Gastrocnemius medialis (tissue), 4 donors: ENCODE measurements around the gene ZNF292. TPM values are rescaled to one million over a fixed set of nuclear protein-coding genes. Genes with fewer than 3 reads are reported as not detected.

ENCODE experiments used
- ATAC-seq, 2 donors: fragments of 150-250 bp; one replicate each; pipeline ENCODE4 v1.9.1; 2016
- DNase-seq, 2 donors: peaks; one replicate each; pipeline ENCODE4 v3.0.0-alpha.2; 2019
- H3K27ac ChIP-seq, 4 donors: fragments of 200-600 bp; sonication (generic); 1 replicate in 1 of 4; 2 replicates in 3 of 4; pipeline ENCODE4 v1.5.1; 2016 to 2018; ENCODE audit warnings: mild to moderate bottlenecking in 2 of 4, moderate library complexity in 1 of 4
- H3K27me3 ChIP-seq, 3 donors: fragments of 200-600 bp; sonication (generic) in 2 of 3; 1 replicate in 1 of 3; 2 replicates in 2 of 3; pipeline versions ENCODE4 v1.5.1 to v1.6.0; 2016 to 2019; ENCODE audit warnings: mild to moderate bottlenecking in 1 of 3, moderate library complexity in 1 of 3
- H3K36me3 ChIP-seq, 2 donors: fragments of 200-600 bp; sonication (generic) in 1 of 2; one replicate each; pipeline ENCODE4 v1.5.1; 2017 to 2018
- H3K4me1 ChIP-seq, 2 donors: fragments of 200-600 bp; sonication (generic) in 1 of 2; one replicate each; pipeline ENCODE4 v1.5.1; 2016 to 2017; ENCODE audit warnings: mild to moderate bottlenecking in 2 of 2
- H3K4me3 ChIP-seq, 4 donors: fragments of 200-600 bp; sonication (generic) in 3 of 4; 1 replicate in 1 of 4; 2 replicates in 3 of 4; pipeline ENCODE4 v1.5.1; 2016 to 2019; ENCODE audit warnings: mild to moderate bottlenecking in 2 of 4
- H3K9me3 ChIP-seq, 3 donors: fragments of 200-600 bp; sonication (generic) in 2 of 3; 1 replicate in 1 of 3; 2 replicates in 2 of 3; pipeline ENCODE4 v1.5.1; 2016 to 2019
- CTCF ChIP-seq, 5 experiments: fragments of 450-650 bp in 3 of 5; fragments of 200-600 bp in 2 of 5; sonication (generic) in 2 of 5; IDR thresholded peaks in 4 of 5; conservative IDR thresholded peaks in 1 of 5; 1 replicate in 4 of 5; 2 replicates in 1 of 5; pipeline ENCODE4 v1.5.1; 2016 to 2019; ENCODE audit warnings: antibody characterized with exemption in 5 of 5, mild to moderate bottlenecking in 3 of 5, moderate library complexity in 3 of 5
- POLR2A ChIP-seq, 2 donors: fragments of 450-650 bp; IDR thresholded peaks; one replicate each; pipeline ENCODE4 v1.6.1; 2017; ENCODE audit warnings: antibody characterized with exemption in 2 of 2, mild to moderate bottlenecking in 2 of 2, moderate library complexity in 2 of 2
- in situ Hi-C, 4 donors: fragments of 200-750 bp; cut with MboI; loops; one replicate each; pipeline versions ENCODE4 v1.15.0 to v1.8.0; 2017; ENCODE audit warnings: low sequenced_read_pairs in 4 of 4
- intact Hi-C: fragments of 100-400 bp; cut with DNase I; formaldehyde crosslinking; loops from one replicate; pipeline ENCODE4 v1.15.1; 2023; ENCODE audit warnings: low total_unique reads
- total RNA-seq, 4 donors: library from RNA; depleted of rRNA; stranded (reverse); fragments of >200 nt; gene quantifications; one replicate each; pipeline versions ENCODE4 v1.1.0 to v1.2.3, GENCODE V29; 2016

Gene ZNF292
- total RNA-seq, 4 donors from 2014 or later: 10.7 to 21.7 (median 11.5) TPM

- ATAC-seq: no peak
- Histone ChIP-seq H3K4me3 (no peak overlapping the region), H3K9me3 (no peaks in the 10 kb centered on the region), H3K27me3 (no peaks in the 10 kb centered on the region), H3K36me3 (no peaks in the 10 kb centered on the region), H3K27ac (no peak overlapping the region), H3K4me1 (peaks cover 21 to 24% of the 10 kb centered on the region in 2 donors)
- in situ Hi-C loops (no loop called here), intact Hi-C loops (loop anchor here (5.0 to 10.0 kb wide), 5 partner anchors 87 to 1814 kb away; partner anchors contain the start of genes CFAP206, RNGTT, SLC35A1 and SMIM8)
- no peak for DNase-seq
- no peak for TF ChIP-seq POLR2A (IDR thresholded peaks at IDR 0.05)
- TF ChIP-seq CTCF (IDR thresholded peaks at IDR 0.05 in 4 of 5, conservative IDR thresholded peaks at IDR 0.05 in 1 of 5): no peak
These were observed 5.0 kb upstream of the ZNF292 start for GRCh38 chr6:87150406-87150805.

- DNase-seq: no peak
- Histone ChIP-seq H3K4me3 (peak overlapping the region; percentile 65 to 82 (median 74)), H3K27ac (peak overlapping the region; percentile 96 to 98 (median 96)), H3K9me3 (no peaks in the 10 kb centered on the region), H3K4me1 (peaks cover 24 to 25% of the 10 kb centered on the region in 2 donors), H3K36me3 (no peaks in the 10 kb centered on the region), H3K27me3 (no peaks in the 10 kb centered on the region)
- in situ Hi-C loops: no loop called here
- no peak for ATAC-seq
- intact Hi-C loops: loop anchor here (5.0 to 10.0 kb wide), 5 partner anchors 86 to 1813 kb away; partner anchors contain the start of genes CFAP206, RNGTT, SLC35A1 and SMIM8
- TF ChIP-seq CTCF (IDR thresholded peaks at IDR 0.05 in 4 of 5, conservative IDR thresholded peaks at IDR 0.05 in 1 of 5) (no peak), POLR2A (IDR thresholded peaks at IDR 0.05) (no peak)
These were observed 3.9 kb upstream of the ZNF292 start for GRCh38 chr6:87151471-87151780.

GRCh38 chr6:87151781-87152525, 3.4 kb upstream of the ZNF292 start:
- no peaks in the 10 kb centered on the region for H3K27me3 ChIP-seq
- ATAC-seq (peak; percentile 34 to 37), DNase-seq (peak; percentile 47 to 53)
- peak overlapping the region; percentile 96 to 98 (median 96) for H3K27ac ChIP-seq
- intact Hi-C loops: loop anchor here (1.0 to 10.0 kb wide), 6 partner anchors 48 to 1813 kb away; partner anchors contain the start of genes CFAP206, RNGTT, SLC35A1 and SMIM8
- H3K4me3 ChIP-seq: peak overlapping the region; percentile 65 to 82 (median 74)
- TF ChIP-seq POLR2A (IDR thresholded peaks at IDR 0.05) (no peak), CTCF (IDR thresholded peaks at IDR 0.05 in 4 of 5, conservative IDR thresholded peaks at IDR 0.05 in 1 of 5) (no peak)
- no peaks in the 10 kb centered on the region for H3K9me3 ChIP-seq
- peaks cover 29 to 31% of the 10 kb centered on the region in 2 donors for H3K4me1 ChIP-seq
- in situ Hi-C loops: no loop called here
- H3K36me3 ChIP-seq: no peaks in the 10 kb centered on the region

GRCh38 chr6:87152526-87152955, 2.8 kb upstream of the ZNF292 start:
- no peak for TF ChIP-seq POLR2A (IDR thresholded peaks at IDR 0.05)
- peak overlapping the region; percentile 65 to 82 (median 74) for H3K4me3 ChIP-seq
- H3K27ac ChIP-seq: peak overlapping the region; percentile 96 to 98 (median 96)
- no peaks in the 10 kb centered on the region for H3K27me3 ChIP-seq
- DNase-seq (no peak), ATAC-seq (no peak)
- H3K4me1 ChIP-seq: peaks cover 35 to 37% of the 10 kb centered on the region in 2 donors
- H3K36me3 ChIP-seq: no peaks in the 10 kb centered on the region
- in situ Hi-C loops (no loop called here), intact Hi-C loops (loop anchor here (1.0 to 10.0 kb wide), 6 partner anchors 48 to 1812 kb away; partner anchors contain the start of genes CFAP206, RNGTT, SLC35A1 and SMIM8)
- no peaks in the 10 kb centered on the region for H3K9me3 ChIP-seq

- intact Hi-C loops: loop anchor here (2.0 to 10.0 kb wide), 6 partner anchors 83 to 1810 kb away; partner anchors contain the start of genes AKIRIN2, CFAP206, RNGTT and SLC35A1
- ATAC-seq: no peak
- DNase-seq: no peak
- Histone ChIP-seq H3K9me3 (no peaks in the 10 kb centered on the region), H3K4me1 (peaks cover 44 to 51% of the 10 kb centered on the region in 2 donors), H3K36me3 (no peaks in the 10 kb centered on the region), H3K27ac (peak overlapping the region; percentile 96 to 98 (median 96)), H3K27me3 (no peaks in the 10 kb centered on the region), H3K4me3 (peak overlapping the region; percentile 83 to 98 (median 92))
- in situ Hi-C loops: no loop called here
- TF ChIP-seq CTCF (IDR thresholded peaks at IDR 0.05 in 4 of 5, conservative IDR thresholded peaks at IDR 0.05 in 1 of 5): no peak
- no peak for TF ChIP-seq POLR2A (IDR thresholded peaks at IDR 0.05)
These were observed 748 bp upstream of the ZNF292 start for GRCh38 chr6:87154641-87154992.
